Measurements from ENCODE around the gene NAALADL1.
"Not testable (repeated sequence)": the region's sequence is repeated elsewhere in the genome, so short reads cannot be mapped to it uniquely, and the experiment has no call there.

Gene NAALADL1

DNA sequence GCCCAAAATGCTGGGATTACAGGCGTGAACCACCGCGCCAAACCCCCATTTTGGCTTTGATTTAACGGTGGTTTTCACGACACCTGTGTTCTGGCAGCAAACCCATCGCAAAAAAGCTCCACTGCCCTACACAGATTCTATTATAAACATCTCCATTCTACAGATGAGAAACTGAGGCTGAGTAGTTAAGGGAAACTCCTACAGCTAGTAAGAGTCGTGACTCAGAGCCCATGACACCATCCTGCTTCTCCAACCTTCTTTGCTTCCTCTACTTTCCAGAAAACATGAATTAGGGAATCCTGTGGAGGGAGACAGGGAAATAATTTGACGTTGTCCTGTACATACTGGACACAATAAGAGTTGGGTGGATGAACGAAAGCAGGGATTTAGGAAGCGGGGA is 31.5 kb downstream of the NAALADL1 start:
- TF ChIP-seq ZFP3 (CRISPR knock-in tag; IDR thresholded peaks at IDR 0.05) (no peak), ARNTL (CRISPR knock-in tag; IDR thresholded peaks at IDR 0.05; ENCODE audit: borderline replicate concordance, low read depth) (no peak), ZC3H10 (CRISPR knock-in tag; IDR thresholded peaks at IDR 0.05) (no peak), SNAI2 (CRISPR knock-in tag; IDR thresholded peaks at IDR 0.05) (no peak)
- peak; percentile 35 for ATAC-seq

DNA sequence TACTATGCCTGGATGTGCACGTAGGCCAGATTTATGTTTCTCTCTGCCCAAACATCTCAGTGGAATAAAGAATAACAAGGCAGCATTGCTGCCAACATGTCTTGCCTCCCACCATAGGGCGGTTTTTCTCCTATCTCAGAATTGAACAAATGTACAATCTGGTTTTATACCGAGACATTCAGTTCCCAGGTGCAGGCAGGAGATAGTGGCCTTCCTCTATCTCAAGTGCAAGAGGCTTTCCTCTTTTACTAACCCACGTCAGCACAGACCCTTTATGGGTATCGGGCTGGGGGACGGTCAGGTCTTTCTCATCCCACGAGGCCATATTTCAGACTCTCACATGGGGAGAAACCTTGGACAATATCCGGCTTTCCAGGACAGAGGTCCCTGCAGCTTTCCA is 34.9 kb downstream of the NAALADL1 start:
- ATAC-seq: not testable (repeated sequence)

DNA sequence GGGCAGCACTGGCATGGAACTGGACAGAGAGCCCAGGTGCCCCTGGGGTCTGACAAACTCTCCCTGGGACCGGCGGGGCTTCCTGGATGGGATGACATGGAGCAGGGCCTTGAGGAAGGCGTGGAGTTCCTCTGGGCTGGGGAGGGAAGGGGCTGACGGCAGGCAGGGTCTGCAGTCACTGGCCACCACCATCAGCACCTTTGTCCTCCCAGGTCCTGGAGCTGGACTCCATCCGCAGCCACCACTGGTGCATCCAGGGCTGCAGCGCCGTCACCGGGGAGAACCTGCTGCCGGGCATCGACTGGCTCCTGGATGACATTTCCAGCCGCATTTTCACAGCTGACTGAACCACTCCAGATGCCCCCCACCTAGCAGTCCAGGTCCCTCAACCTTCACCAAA is 36.8 kb downstream of the NAALADL1 start:
- TF ChIP-seq ISL1 (CRISPR knock-in tag; IDR thresholded peaks at IDR 0.05) (no peak), ARNTL (CRISPR knock-in tag; IDR thresholded peaks at IDR 0.05; ENCODE audit: borderline replicate concordance, low read depth) (no peak)
- no peak for ATAC-seq

DNA sequence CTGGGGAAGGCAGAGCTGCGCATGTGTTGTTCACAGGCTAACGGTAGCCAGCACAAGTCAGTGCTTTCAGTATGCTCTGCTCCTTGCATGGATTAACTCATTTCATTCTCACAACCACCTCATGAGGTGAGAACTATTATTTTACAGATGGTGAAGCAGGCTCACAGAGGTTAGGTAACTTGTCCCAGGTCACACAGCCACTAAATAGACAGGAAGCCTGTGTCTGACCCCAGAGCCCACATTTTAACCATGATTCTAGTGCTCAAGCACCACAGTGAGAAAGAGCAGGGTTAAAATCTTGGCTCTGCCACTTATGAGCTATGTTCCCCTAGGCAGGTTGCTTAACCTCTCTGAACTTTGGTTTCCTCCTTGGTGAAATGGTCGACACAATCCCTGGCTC is 37.4 kb downstream of the NAALADL1 start:
- no peak for TF ChIP-seq ISL1 (CRISPR knock-in tag; IDR thresholded peaks at IDR 0.05)
- TF ChIP-seq ZNF8 (CRISPR knock-in tag; IDR thresholded peaks at IDR 0.05): no peak
- TF ChIP-seq CSDC2 (CRISPR knock-in tag; IDR thresholded peaks at IDR 0.05): no peak
- TF ChIP-seq, protein P1, sequence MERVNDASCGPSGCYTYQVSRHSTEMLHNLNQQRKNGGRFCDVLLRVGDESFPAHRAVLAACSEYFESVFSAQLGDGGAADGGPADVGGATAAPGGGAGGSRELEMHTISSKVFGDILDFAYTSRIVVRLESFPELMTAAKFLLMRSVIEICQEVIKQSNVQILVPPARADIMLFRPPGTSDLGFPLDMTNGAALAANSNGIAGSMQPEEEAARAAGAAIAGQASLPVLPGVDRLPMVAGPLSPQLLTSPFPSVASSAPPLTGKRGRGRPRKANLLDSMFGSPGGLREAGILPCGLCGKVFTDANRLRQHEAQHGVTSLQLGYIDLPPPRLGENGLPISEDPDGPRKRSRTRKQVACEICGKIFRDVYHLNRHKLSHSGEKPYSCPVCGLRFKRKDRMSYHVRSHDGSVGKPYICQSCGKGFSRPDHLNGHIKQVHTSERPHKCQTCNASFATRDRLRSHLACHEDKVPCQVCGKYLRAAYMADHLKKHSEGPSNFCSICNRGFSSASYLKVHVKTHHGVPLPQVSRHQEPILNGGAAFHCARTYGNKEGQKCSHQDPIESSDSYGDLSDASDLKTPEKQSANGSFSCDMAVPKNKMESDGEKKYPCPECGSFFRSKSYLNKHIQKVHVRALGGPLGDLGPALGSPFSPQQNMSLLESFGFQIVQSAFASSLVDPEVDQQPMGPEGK (CRISPR knock-in tag; IDR thresholded peaks at IDR 0.05; ENCODE audit: borderline replicate concordance): no peak
- no peak for TF ChIP-seq OSR1 (CRISPR knock-in tag; IDR thresholded peaks at IDR 0.05)
- TF ChIP-seq, protein P2, sequence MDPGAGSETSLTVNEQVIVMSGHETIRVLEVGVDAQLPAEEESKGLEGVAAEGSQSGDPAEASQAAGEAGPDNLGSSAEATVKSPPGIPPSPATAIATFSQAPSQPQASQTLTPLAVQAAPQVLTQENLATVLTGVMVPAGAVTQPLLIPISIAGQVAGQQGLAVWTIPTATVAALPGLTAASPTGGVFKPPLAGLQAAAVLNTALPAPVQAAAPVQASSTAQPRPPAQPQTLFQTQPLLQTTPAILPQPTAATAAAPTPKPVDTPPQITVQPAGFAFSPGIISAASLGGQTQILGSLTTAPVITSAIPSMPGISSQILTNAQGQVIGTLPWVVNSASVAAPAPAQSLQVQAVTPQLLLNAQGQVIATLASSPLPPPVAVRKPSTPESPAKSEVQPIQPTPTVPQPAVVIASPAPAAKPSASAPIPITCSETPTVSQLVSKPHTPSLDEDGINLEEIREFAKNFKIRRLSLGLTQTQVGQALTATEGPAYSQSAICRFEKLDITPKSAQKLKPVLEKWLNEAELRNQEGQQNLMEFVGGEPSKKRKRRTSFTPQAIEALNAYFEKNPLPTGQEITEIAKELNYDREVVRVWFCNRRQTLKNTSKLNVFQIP (CRISPR knock-in tag; IDR thresholded peaks at IDR 0.05; ENCODE audit: borderline replicate concordance, low read depth): no peak
- no peak for TF ChIP-seq GLIS3 (CRISPR knock-in tag; IDR thresholded peaks at IDR 0.05)
- no peak for TF ChIP-seq TOX (CRISPR knock-in tag; IDR thresholded peaks at IDR 0.05; ENCODE audit: borderline replicate concordance)
- no peak for TF ChIP-seq ZC3H10 (CRISPR knock-in tag; IDR thresholded peaks at IDR 0.05)
- TF ChIP-seq PPARA (CRISPR knock-in tag; IDR thresholded peaks at IDR 0.05; ENCODE audit: borderline replicate concordance): no peak
- no peak for TF ChIP-seq ZFP30 (CRISPR knock-in tag; IDR thresholded peaks at IDR 0.05)
- no peak for TF ChIP-seq TCF4 (CRISPR knock-in tag; IDR thresholded peaks at IDR 0.05; ENCODE audit: borderline replicate concordance)
- TF ChIP-seq ZNF70 (CRISPR knock-in tag; IDR thresholded peaks at IDR 0.05): no peak
- TF ChIP-seq SNAI2 (CRISPR knock-in tag; IDR thresholded peaks at IDR 0.05): no peak
- TF ChIP-seq, protein P3, sequence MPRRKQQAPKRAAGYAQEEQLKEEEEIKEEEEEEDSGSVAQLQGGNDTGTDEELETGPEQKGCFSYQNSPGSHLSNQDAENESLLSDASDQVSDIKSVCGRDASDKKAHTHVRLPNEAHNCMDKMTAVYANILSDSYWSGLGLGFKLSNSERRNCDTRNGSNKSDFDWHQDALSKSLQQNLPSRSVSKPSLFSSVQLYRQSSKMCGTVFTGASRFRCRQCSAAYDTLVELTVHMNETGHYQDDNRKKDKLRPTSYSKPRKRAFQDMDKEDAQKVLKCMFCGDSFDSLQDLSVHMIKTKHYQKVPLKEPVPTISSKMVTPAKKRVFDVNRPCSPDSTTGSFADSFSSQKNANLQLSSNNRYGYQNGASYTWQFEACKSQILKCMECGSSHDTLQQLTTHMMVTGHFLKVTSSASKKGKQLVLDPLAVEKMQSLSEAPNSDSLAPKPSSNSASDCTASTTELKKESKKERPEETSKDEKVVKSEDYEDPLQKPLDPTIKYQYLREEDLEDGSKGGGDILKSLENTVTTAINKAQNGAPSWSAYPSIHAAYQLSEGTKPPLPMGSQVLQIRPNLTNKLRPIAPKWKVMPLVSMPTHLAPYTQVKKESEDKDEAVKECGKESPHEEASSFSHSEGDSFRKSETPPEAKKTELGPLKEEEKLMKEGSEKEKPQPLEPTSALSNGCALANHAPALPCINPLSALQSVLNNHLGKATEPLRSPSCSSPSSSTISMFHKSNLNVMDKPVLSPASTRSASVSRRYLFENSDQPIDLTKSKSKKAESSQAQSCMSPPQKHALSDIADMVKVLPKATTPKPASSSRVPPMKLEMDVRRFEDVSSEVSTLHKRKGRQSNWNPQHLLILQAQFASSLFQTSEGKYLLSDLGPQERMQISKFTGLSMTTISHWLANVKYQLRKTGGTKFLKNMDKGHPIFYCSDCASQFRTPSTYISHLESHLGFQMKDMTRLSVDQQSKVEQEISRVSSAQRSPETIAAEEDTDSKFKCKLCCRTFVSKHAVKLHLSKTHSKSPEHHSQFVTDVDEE (CRISPR knock-in tag; IDR thresholded peaks at IDR 0.05): no peak
- no peak for ATAC-seq

DNA sequence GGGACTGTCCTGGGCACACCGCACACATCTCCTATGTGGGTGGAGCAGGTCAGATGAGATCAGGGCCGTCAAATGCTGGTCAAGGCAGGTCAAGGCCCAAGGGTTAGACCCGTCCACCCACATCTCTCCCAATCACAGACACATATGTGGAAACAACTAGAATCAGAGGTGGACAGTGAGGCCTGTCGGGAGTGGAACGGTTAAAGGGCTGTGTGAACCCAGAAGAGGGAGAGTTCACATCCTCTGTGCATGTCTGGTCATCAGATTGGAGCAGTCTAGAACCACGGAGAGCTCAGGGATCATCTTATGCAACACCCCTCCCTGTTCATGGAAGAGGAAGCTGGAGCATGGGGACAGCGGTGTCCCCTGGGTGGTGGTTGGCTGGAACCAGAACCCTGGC is 38.5 kb downstream of the NAALADL1 start:
- TF ChIP-seq, protein P4, sequence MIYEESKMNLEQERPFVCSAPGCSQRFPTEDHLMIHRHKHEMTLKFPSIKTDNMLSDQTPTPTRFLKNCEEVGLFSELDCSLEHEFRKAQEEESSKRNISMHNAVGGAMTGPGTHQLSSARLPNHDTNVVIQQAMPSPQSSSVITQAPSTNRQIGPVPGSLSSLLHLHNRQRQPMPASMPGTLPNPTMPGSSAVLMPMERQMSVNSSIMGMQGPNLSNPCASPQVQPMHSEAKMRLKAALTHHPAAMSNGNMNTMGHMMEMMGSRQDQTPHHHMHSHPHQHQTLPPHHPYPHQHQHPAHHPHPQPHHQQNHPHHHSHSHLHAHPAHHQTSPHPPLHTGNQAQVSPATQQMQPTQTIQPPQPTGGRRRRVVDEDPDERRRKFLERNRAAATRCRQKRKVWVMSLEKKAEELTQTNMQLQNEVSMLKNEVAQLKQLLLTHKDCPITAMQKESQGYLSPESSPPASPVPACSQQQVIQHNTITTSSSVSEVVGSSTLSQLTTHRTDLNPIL (CRISPR knock-in tag; IDR thresholded peaks at IDR 0.05; ENCODE audit: low read depth): no peak
- TF ChIP-seq ZFP30 (CRISPR knock-in tag; IDR thresholded peaks at IDR 0.05) (no peak), ARNTL (CRISPR knock-in tag; IDR thresholded peaks at IDR 0.05; ENCODE audit: borderline replicate concordance, low read depth) (no peak), ZNF70 (CRISPR knock-in tag; IDR thresholded peaks at IDR 0.05) (no peak), PPARA (CRISPR knock-in tag; IDR thresholded peaks at IDR 0.05; ENCODE audit: borderline replicate concordance) (no peak), TCF4 (CRISPR knock-in tag; IDR thresholded peaks at IDR 0.05; ENCODE audit: borderline replicate concordance) (no peak), ISL1 (CRISPR knock-in tag; IDR thresholded peaks at IDR 0.05) (no peak), CSDC2 (CRISPR knock-in tag; IDR thresholded peaks at IDR 0.05) (no peak)
- TF ChIP-seq, protein P3 (CRISPR knock-in tag; IDR thresholded peaks at IDR 0.05): no peak
- ATAC-seq: no peak
